K562 (cell line): ENCODE data around the gene CELA3B. TPM values are rescaled to one million over a fixed set of nuclear protein-coding genes. Genes with fewer than 3 reads are reported as not detected.

ENCODE experiments used
- CHD1 ChIP-seq: fragments of 200-600 bp; sonication (generic); IDR thresholded peaks from one replicate; pipeline ENCODE4 v1.6.1; 2012; ENCODE audit warnings: mild to moderate bottlenecking, moderate library complexity, low read length, inconsistent platforms
- GATA2 ChIP-seq: sonication (generic); formaldehyde crosslinking; IDR thresholded peaks from 2 replicates; pipeline ENCODE4 v1.4.0; 2020; ENCODE audit warnings: mild to moderate bottlenecking, missing genetic modification reagents
- MAFK ChIP-seq: IDR thresholded peaks from 2 replicates; pipeline ENCODE4 v1.6.1; 2011; ENCODE audit warnings: low read length, improper control_type of control experiment
- NFRKB ChIP-seq: fragments of 450-650 bp; IDR thresholded peaks from 2 replicates; pipeline ENCODE4 v1.6.1; 2016; ENCODE audit warnings: low read depth
- NONO ChIP-seq, 2 experiments: fragments of 200-400 bp in 1 of 2; fragments of 450-650 bp in 1 of 2; formaldehyde crosslinking in 1 of 2; IDR thresholded peaks; 2 replicates each; pipeline ENCODE4 v1.6.1; 2017; ENCODE audit warnings: low read depth in 2 of 2, mild to moderate bottlenecking in 2 of 2, moderate library complexity in 2 of 2, low read length in 1 of 2
- NR1H2 ChIP-seq: sonication (generic); formaldehyde crosslinking; IDR thresholded peaks from 2 replicates; pipeline ENCODE4 v1.4.0; 2020; ENCODE audit warnings: mild to moderate bottlenecking, missing genetic modification reagents
- RHOXF2B ChIP-seq: fragments of 250-450 bp; sonication (Bioruptor Pico); conservative IDR thresholded peaks from 2 replicates; pipeline ENCODE4 v1.5.1; 2021
- TCF7 ChIP-seq: sonication (generic); IDR thresholded peaks from 2 replicates; pipeline ENCODE4 v1.6.1; 2016; ENCODE audit warnings: antibody characterized with exemption, borderline replicate concordance
- TRIM28 ChIP-seq: fragments of 450-650 bp; IDR thresholded peaks from 2 replicates; pipeline ENCODE4 v1.6.1; 2017
- ZNF274 ChIP-seq: IDR thresholded peaks from 2 replicates; pipeline ENCODE4 v1.6.1; 2011; ENCODE audit warnings: low read depth, mild to moderate bottlenecking, low read length, moderate library complexity, borderline replicate concordance
- ZNF699 ChIP-seq: fragments of 250-450 bp; sonication (Bioruptor Pico); IDR thresholded peaks from 2 replicates; pipeline ENCODE4 v1.8.0; 2021; ENCODE audit warnings: mild to moderate bottlenecking, moderate library complexity; ENCODE audit not compliant: insufficient replicate concordance
- ZNF79 ChIP-seq: fragments of 250-450 bp; sonication (Bioruptor Pico); IDR thresholded peaks from 2 replicates; pipeline ENCODE4 v1.4.0; 2020; ENCODE audit warnings: low read depth, mild to moderate bottlenecking, moderate library complexity
- polyA plus RNA-seq, 8 experiments: library from polyadenylated mRNA; depleted of rRNA in 4 of 8; stranded (reverse) in 5 of 8; unstranded in 3 of 8; fragments of >200 nt; fragmentation: Nextera tagmentation in 2 of 8; fragmentation: Illumina TruSeq in 1 of 8; extraction: Ambion mirVana in 2 of 8; extraction: Trizol in 1 of 8; gene quantifications; 2 replicates each; pipeline versions ENCODE4 v1.2.1 to v1.2.3, GENCODE V29; 2011 to 2014; ENCODE audit warnings: inconsistent platforms in 1 of 8, missing spikeins in 1 of 8
- total RNA-seq, 7 experiments: library from RNA; depleted of rRNA in 6 of 7; stranded (reverse); fragments of >200 nt in 6 of 7; fragmentation: Illumina TruSeq in 2 of 7; extraction: Trizol in 2 of 7; gene quantifications; 2 replicates each; pipeline versions ENCODE4 v1.2.1 to v1.2.3, GENCODE V29; 2011 to 2021; ENCODE audit warnings: low replicate concordance in 1 of 7
- TF ChIP-seq, protein P1 (sequence below): fragments of 150-350 bp; conservative IDR thresholded peaks from 2 replicates; pipeline ENCODE4 v1.6.1; 2014; ENCODE audit warnings: low read length
- TF ChIP-seq, protein P2 (sequence below), 3 experiments: fragments of 200-800 bp in 1 of 3; sonication (Bioruptor generic) in 1 of 3; sonication (generic) in 1 of 3; formaldehyde crosslinking in 1 of 3; IDR thresholded peaks; 2 replicates each; pipeline versions ENCODE4 v1.6.1 to v1.8.0; 2016 to 2022; ENCODE audit warnings: mild to moderate bottlenecking in 2 of 3, missing compliant biosample characterization in 2 of 3, missing genetic modification characterization in 2 of 3, missing genetic modification reagents in 1 of 3
- TF ChIP-seq, protein P3 (sequence below): fragments of 250-450 bp; sonication (Bioruptor Pico); IDR thresholded peaks from 2 replicates; pipeline ENCODE4 v1.4.0; 2020; ENCODE audit warnings: mild to moderate bottlenecking, moderate library complexity, borderline replicate concordance
- TF ChIP-seq, protein P4 (sequence below): fragments of 250-450 bp; sonication (Bioruptor Pico); IDR thresholded peaks from 2 replicates; pipeline ENCODE4 v1.4.0; 2020; ENCODE audit warnings: mild to moderate bottlenecking, moderate library complexity
- TF ChIP-seq, protein P5 (sequence below): sonication (generic); formaldehyde crosslinking; IDR thresholded peaks from 2 replicates; pipeline ENCODE4 v1.9.0; 2022; ENCODE audit warnings: mild to moderate bottlenecking, missing genetic modification reagents

Gene CELA3B
- total and polyA plus RNA-seq, 9 of the 15 experiments (the other 6 are each of a cell fraction or from before 2014, with no cell fraction given) = 3.1 TPM; not detected in 8

DNA sequence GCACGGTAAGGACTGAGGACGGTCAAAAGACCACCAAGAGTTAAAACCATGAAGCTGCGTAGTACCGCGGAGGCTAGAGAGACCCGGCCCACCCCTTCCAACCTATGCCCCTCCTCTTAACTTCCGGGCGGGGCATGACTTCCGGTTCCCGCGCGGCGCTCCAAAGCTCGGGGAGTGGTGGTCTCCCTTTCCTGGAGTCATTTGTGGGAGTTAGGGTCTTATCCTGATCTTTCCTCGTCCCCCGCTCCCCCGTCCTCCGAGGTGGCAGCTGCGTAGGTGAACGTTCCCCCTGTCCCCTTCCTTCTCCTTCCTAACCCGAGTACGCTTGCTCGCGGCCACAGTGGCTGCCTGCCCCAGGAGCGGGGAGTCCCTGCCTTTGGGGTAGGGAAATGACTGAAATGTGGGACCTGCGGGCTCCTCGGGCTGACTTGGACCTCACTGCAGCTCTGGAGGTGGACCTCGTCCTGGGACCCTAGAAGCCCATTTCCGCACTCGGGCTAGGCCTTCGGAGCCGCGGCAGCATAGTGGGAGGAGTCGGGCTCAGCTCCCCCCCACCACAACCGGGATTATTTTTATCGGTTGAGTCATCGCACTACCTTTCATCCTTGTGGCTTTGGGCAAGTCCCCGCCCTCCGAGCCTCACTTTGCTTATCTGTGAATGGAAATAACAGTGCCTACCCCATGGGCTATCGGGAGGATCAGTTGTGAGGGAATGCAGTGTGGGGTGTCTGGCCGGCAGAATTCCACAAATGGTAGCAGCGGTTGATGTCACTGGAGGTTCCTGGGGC lies 48.7 kb downstream of the CELA3B start (continued):
- TF ChIP-seq, protein P1, sequence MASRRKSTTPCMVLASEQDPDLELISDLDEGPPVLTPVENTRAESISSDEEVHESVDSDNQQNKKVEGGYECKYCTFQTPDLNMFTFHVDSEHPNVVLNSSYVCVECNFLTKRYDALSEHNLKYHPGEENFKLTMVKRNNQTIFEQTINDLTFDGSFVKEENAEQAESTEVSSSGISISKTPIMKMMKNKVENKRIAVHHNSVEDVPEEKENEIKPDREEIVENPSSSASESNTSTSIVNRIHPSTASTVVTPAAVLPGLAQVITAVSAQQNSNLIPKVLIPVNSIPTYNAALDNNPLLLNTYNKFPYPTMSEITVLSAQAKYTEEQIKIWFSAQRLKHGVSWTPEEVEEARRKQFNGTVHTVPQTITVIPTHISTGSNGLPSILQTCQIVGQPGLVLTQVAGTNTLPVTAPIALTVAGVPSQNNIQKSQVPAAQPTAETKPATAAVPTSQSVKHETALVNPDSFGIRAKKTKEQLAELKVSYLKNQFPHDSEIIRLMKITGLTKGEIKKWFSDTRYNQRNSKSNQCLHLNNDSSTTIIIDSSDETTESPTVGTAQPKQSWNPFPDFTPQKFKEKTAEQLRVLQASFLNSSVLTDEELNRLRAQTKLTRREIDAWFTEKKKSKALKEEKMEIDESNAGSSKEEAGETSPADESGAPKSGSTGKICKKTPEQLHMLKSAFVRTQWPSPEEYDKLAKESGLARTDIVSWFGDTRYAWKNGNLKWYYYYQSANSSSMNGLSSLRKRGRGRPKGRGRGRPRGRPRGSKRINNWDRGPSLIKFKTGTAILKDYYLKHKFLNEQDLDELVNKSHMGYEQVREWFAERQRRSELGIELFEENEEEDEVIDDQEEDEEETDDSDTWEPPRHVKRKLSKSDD = no peak
- TF ChIP-seq, protein P2, sequence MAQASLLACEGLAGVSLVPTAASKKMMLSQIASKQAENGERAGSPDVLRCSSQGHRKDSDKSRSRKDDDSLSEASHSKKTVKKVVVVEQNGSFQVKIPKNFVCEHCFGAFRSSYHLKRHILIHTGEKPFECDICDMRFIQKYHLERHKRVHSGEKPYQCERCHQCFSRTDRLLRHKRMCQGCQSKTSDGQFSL (CRISPR knock-in tag; IDR thresholded peaks at IDR 0.05) = peak; percentile 91
- TF ChIP-seq, protein P2 (tag; IDR thresholded peaks at IDR 0.05) = peak in 1 of 2 experiments; percentile 96; a peak in 2 of 4 replicates
- TF ChIP-seq RHOXF2B (CRISPR knock-in tag) = peak; percentile 84; the same call in 1 of the 2 replicates
- TF ChIP-seq MAFK = peak; percentile 43; the same call in 1 of the 2 replicates
- TF ChIP-seq, protein P3, sequence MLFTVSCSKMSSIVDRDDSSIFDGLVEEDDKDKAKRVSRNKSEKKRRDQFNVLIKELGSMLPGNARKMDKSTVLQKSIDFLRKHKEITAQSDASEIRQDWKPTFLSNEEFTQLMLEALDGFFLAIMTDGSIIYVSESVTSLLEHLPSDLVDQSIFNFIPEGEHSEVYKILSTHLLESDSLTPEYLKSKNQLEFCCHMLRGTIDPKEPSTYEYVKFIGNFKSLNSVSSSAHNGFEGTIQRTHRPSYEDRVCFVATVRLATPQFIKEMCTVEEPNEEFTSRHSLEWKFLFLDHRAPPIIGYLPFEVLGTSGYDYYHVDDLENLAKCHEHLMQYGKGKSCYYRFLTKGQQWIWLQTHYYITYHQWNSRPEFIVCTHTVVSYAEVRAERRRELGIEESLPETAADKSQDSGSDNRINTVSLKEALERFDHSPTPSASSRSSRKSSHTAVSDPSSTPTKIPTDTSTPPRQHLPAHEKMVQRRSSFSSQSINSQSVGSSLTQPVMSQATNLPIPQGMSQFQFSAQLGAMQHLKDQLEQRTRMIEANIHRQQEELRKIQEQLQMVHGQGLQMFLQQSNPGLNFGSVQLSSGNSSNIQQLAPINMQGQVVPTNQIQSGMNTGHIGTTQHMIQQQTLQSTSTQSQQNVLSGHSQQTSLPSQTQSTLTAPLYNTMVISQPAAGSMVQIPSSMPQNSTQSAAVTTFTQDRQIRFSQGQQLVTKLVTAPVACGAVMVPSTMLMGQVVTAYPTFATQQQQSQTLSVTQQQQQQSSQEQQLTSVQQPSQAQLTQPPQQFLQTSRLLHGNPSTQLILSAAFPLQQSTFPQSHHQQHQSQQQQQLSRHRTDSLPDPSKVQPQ (CRISPR knock-in tag) = no peak
- TF ChIP-seq, protein P4, sequence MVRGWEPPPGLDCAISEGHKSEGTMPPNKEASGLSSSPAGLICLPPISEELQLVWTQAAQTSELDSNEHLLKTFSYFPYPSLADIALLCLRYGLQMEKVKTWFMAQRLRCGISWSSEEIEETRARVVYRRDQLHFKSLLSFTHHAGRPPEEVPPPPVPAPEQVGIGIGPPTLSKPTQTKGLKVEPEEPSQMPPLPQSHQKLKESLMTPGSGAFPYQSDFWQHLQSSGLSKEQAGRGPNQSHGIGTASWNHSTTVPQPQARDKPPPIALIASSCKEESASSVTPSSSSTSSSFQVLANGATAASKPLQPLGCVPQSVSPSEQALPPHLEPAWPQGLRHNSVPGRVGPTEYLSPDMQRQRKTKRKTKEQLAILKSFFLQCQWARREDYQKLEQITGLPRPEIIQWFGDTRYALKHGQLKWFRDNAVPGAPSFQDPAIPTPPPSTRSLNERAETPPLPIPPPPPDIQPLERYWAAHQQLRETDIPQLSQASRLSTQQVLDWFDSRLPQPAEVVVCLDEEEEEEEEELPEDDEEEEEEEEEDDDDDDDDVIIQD (CRISPR knock-in tag) = no peak
- TF ChIP-seq, protein P5, sequence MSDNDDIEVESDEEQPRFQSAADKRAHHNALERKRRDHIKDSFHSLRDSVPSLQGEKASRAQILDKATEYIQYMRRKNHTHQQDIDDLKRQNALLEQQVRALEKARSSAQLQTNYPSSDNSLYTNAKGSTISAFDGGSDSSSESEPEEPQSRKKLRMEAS = peak; percentile 47; the same call in 1 of the 2 replicates
- TF ChIP-seq TRIM28 = no peak
- no peak for TF ChIP-seq ZNF79 (CRISPR knock-in tag)
- no peak for TF ChIP-seq ZNF274
- peak; percentile 98 for TF ChIP-seq GATA2
- peak; percentile 56 for TF ChIP-seq CHD1
- TF ChIP-seq NFRKB = peak; percentile 97
- peak; percentile 91 for TF ChIP-seq NR1H2 (CRISPR knock-in tag)
- peak; percentile 91; the same call in 1 of the 2 replicates for TF ChIP-seq TCF7
- TF ChIP-seq ZNF699 (CRISPR knock-in tag) = no peak
- TF ChIP-seq NONO (IDR thresholded peaks at IDR 0.05; ENCODE audit: low read depth in 2 of 2, low read length in 1 of 2) = peak in 1 of 2 experiments; percentile 52; a peak in 1 of 4 replicates
